ENCODE measurements around the gene KLHL6.
"Not testable (repeated sequence)": the region's sequence is repeated elsewhere in the genome, so short reads cannot be mapped to it uniquely, and the experiment has no call there.

Gene KLHL6

GRCh38 chr3:183484431-183485075 lies 71.0 kb downstream of the KLHL6 start:
- DNase-seq = no peak

- no peak for DNase-seq
Measured at GRCh38 chr3:183481582-183481981, 73.9 kb downstream of the KLHL6 start.

DNA sequence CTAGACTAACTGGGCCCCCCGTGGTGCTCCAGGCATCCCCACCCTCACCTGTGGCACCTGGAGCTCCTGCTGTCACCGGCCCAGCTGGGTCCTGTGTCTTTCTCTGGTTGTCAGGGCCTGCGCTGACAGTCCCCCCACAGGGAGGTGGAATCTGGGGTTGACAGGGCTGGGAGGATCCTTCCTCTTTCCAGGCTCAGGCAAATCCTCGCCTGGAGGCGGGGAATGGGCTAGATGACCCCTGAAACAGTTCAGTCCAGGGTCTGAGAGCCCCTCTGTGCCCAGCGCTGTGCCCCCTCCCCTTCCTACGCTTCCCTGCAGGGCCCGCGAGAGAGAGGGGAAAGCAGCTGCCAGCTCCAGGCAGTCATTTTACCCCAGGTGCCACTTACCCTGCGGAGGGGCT lies 77.0 kb downstream of the KLHL6 start:
- peak in 2 of 3 experiments; percentile 96 to 98 for DNase-seq

- DNase-seq = peak in 2 of 3 experiments; percentile 96 to 98
Measured at GRCh38 chr3:183477801-183478456, 77.6 kb downstream of the KLHL6 start.

DNA sequence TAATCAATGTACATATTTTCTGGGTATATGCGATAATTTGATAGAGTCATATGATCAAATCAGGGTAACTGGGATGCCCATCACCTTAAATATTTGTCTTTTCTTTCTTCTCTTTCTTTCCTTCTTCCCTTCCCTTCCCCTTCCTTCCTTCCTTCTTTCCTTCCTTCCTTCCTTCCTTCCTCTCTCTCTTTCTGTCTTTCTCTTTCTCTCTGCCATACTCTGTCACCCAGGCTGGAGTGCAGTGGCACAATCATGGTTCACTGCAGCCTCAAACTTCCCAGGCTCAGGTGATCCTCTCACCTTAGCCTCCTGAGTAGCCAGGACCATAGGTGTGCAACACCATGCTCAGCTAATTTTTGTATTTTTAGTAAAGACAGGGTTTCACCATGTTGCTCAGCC lies 79.7 kb downstream of the KLHL6 start:
- DNase-seq = not testable (repeated sequence)

DNA sequence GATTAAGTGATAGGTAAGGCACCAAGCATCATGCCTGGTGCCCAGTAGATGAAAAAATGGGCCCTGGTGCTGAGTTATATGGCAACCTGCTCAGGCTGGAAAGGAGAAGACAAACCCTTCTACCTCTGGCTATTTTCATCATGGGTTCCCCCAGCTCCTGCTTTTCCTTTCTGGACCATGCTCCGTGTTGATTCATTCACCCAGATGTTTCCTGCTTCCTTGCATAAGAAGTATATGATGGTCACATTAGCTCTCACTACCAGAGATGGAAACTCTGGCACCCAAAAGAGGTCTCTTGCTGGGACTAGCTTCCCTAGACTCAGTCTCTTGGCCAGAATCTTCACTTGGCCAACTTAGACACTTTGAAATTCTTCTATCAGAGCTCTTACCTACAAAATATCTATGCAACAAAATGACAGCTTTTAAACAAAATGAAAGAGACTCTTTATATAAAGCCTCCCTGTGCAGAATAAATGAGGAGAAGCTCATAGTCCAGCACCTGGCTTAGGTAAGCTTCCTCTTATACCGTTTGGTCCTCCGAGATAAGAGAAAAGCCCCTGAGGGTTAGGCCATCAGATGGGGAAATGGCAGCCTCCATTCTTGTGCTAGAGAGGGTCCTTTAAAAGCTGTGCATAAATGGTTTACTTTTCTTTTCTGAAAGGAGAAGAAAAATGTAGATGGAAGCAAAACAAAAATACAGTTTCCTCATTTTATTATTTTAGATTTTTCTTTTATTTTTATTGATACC lies 80.3 kb downstream of the KLHL6 start:
- DNase-seq = no peak

GRCh38 chr3:183473969-183474368 lies 81.5 kb downstream of the KLHL6 start:
- no peak for DNase-seq

DNA sequence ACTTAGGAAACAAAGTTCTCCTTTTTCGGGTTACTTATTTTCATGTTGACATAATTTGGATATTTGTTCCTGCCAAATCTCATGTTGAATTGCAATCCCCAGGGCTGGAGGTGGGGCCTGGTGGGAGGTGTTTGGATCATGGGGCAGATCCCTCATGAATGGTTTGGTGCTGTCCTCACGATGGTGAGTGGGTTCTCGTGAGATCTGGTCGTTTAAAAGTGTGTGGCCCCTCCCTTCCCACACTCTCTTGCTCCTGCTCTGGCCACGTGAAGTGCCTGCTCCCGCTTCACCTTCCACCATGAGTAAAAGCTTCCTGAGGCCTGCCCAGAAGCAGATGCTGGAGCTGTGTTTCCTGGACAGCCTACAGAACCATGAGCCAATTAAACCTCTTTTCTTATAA lies 83.4 kb downstream of the KLHL6 start:
- no peak for DNase-seq

DNA sequence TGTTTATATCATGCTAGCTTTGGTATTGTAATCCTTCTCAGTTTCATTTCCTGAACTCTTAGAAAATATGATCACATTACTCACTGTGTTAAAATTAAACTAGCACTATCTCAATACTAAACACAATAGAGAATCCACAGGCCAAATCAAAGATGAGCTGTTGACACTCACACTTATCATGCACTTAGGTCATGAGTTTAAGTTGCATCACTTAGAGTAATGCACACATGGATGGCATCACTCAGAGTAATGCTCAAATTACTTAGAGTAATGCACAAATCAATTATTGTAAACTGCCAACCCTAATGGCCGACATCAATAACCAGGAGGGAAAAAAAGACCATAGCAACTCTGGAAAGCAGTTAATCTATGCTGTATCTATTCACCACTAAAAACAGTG lies 87.1 kb downstream of the KLHL6 start:
- peak in 2 of 3 experiments; percentile 11 to 40 for DNase-seq

DNA sequence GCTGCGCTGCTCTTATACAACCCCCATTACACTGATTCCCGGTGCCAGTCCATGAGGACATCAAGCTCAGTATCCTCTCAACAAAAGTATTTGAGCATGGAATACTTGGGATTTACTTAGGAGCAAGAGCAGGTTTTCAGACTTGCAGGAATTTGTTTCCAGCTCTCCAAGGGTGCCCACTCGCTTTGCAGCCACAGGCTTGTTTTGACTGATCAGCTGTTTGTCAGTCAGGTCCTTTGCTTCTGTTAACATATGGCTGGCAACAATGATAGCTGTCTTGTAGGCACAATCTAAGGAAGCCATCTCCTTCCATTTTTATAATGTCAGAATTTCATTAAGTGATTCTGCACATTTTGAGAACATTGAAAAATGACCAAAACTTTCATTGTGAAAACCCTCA lies 88.9 kb downstream of the KLHL6 start:
- no peak for DNase-seq

DNA sequence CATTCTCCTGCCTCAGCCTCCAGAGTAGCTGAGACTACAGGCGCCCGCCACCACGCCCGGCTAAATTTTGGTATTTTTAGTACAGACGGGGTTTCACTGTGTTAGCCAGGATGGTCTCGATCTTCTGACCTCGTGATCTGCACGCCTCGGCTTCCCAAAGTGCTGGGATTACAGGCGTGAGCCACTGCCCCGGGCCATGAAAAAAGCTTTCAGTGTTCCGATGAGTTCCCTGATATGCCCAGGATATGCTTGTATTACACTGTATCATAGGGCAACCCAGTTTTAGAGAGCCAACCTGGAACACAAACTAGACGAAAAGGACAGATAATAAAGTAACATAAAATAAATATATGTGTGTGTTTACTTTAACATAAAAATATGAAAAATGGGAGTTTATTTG lies 89.8 kb downstream of the KLHL6 start:
- not testable (repeated sequence) for DNase-seq

- no peak for DNase-seq
Measured at GRCh38 chr3:183464480-183464879, 91.0 kb downstream of the KLHL6 start.

DNA sequence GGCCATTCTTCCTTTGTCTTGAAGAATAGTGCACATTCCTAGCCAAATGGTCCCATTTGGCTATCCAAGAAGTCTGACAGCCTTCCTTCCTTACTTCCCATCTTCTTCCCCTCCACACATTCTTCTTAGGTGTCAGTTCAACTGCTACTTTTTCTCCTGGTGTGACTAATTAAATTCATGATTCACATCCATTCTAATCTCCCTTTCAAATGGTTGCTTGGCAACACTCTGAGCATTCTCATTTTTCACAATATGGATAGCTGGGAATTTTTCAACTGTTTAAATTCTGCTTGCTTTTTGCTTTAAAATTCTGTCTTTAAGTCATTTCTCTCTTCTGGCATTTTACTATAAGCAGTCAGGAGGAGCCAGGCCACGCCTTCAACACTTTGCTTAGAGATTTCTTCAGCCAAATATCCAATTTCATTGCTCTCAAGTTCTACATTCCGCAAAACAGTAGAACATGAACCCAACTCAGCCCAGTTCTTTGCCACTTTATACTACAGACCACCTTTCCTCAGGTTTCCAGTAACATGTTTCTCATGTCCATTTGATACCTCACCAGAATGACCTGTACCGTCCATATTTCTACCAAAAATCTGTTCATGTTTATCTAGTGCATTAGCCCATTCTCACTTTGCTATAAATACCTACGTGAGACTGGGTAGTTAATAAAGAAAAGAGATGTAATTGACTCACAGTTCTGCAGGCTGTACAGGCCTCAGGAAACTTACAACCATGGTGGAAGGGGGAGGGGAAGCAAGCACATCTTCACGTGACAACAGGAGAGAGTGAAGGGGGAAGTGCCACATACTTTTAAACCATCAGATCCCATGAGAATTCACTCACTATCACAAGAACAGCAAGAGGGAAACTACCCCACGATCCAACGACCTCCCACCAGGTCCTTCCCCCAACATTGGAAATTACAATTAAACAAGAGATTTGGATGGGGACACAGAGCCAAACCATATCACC lies 95.1 kb downstream of the KLHL6 start:
- DNase-seq = no peak

DNA sequence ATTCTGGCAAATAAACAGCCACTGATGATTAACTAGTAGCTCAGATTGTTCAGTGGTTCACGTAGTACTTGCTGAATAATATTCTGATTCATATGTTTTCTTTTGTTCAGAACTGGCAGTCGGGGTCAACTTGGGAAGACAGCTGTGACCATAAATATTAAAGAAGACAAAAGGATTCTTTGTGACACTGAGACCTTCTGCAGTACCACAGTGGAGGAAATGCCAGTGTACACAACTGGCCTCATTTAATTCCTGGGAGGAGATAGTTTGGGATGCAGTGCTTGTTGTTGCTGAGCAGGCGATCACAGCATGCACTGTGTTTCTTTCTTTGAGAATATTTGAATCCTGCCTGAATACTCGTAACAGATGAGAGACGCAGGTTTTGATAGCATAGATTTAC lies 100.4 kb downstream of the KLHL6 start:
- DNase-seq = no peak

DNA sequence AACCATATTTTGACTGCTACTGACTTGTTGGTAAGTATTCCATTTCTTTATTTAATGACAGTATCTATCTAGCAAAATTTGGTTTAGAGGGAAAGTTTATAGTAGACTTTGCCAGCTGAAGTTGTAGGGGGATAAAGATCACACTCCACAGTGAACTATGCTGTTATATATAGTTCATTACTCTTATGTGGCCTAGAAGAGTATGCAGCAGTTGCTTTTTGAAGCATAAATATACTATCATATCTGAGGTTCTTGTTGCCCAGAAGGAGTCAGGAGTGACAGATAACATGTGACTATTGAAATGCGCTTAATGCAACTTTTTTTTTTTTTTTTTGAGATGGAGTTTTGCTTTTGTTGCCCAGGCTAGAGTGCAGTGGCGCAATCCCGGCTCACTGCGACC lies 101.4 kb downstream of the KLHL6 start:
- no peak for DNase-seq

GRCh38 chr3:183449791-183450190 lies 105.7 kb downstream of the KLHL6 start:
- DNase-seq = no peak

DNA sequence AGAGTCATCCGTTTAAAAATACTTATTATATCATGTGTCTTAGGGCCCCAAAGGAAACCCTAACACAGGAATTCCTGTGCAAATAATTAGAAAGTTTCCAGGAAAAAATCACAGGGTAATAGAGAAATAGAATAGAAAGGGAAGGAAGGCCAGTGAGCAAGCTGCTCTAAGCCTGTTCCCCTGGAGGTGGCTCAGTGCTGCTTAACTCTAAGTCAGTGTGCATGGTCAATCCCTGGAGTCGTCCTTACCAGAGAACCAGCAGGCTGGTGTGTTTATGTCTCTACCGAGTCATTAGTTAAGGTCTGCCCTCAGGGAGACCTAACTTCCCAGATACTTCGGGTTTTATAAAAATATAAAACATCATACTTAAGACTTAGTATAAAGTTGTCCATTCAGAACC lies 106.1 kb downstream of the KLHL6 start:
- peak in 1 of 3 experiments; percentile 24 for DNase-seq

GRCh38 chr3:183448369-183449128 lies 107.0 kb downstream of the KLHL6 start:
- DNase-seq = no peak

- DNase-seq = peak; percentile 96 to 100 (median 99)
Measured at GRCh38 chr3:183447206-183448001, 108.1 kb downstream of the KLHL6 start.

- no peak for DNase-seq
Measured at GRCh38 chr3:183446838-183447205, 108.7 kb downstream of the KLHL6 start.

DNA sequence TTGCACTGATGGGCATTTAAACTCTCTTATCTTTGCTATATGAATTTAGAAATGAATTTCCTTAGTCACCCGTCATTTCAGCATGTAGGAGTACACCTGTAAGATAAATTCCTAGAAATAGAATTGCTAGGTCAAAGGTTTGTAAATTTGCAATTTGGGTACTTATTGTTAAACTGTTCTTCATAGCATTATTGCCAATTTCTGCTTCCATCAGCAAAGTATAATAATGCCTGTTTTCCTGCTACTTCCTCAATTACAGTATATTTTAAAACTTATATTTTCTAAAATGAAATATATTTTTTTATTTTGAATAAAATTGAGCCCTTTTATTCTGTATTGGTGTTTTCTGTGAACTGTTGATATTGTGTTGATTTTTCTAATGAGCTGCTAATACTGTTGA lies 110.8 kb downstream of the KLHL6 start:
- DNase-seq = no peak

Data from NCI-H1417 (cell line).